Activated CD8-positive, alpha-beta memory T cell treated with anti-CD3 and anti-CD28 coated beads, Interleukin-2, amount 50 U/mL, for 24 hours (primary cell): ENCODE data around the gene GTF2A1L.
"Not testable (repeated sequence)": the region's sequence is repeated elsewhere in the genome, so short reads cannot be mapped to it uniquely, and the experiment has no call there.

Experiments
- DNase-seq: peaks from one replicate; pipeline ENCODE4 v3.0.0-alpha.2; 2020; ENCODE audit errors: extremely low read depth

The GTF2A1L gene

GRCh38 chr2:48699348-48699930, 81.8 kb downstream of the GTF2A1L start:
- DNase-seq = no peak

- DNase-seq = not testable (repeated sequence)
Observed at GRCh38 chr2:48703621-48704020, 86.0 kb downstream of the GTF2A1L start.

- no peak for DNase-seq
Observed at GRCh38 chr2:48707466-48707865, 89.8 kb downstream of the GTF2A1L start.

- no peak for DNase-seq
Observed at GRCh38 chr2:48709096-48710034, 91.7 kb downstream of the GTF2A1L start.

GRCh38 chr2:48711343-48711742, 93.7 kb downstream of the GTF2A1L start:
- no peak for DNase-seq

- DNase-seq = no peak
Observed at GRCh38 chr2:48712151-48712550, 94.5 kb downstream of the GTF2A1L start.

GRCh38 chr2:48713647-48714046, 96.0 kb downstream of the GTF2A1L start:
- no peak for DNase-seq

GRCh38 chr2:48714245-48714644, 96.6 kb downstream of the GTF2A1L start:
- no peak for DNase-seq

GRCh38 chr2:48715042-48715899, 97.6 kb downstream of the GTF2A1L start:
- no peak for DNase-seq

GRCh38 chr2:48715956-48716355, 98.3 kb downstream of the GTF2A1L start:
- no peak for DNase-seq

GRCh38 chr2:48717846-48718245, 100.2 kb downstream of the GTF2A1L start:
- DNase-seq = no peak

GRCh38 chr2:48719480-48720177, 102.0 kb downstream of the GTF2A1L start:
- no peak for DNase-seq

- no peak for DNase-seq
Observed at GRCh38 chr2:48721158-48721557, 103.5 kb downstream of the GTF2A1L start.

GRCh38 chr2:48722391-48722790, 104.7 kb downstream of the GTF2A1L start:
- DNase-seq = no peak

GRCh38 chr2:48723129-48723528, 105.5 kb downstream of the GTF2A1L start:
- no peak for DNase-seq

- no peak for DNase-seq
Observed at GRCh38 chr2:48724278-48724677, 106.6 kb downstream of the GTF2A1L start.

- DNase-seq = no peak
Observed at GRCh38 chr2:48725696-48726494, 108.2 kb downstream of the GTF2A1L start.

GRCh38 chr2:48727560-48727959, 109.9 kb downstream of the GTF2A1L start:
- no peak for DNase-seq

GRCh38 chr2:48728295-48728694, 110.6 kb downstream of the GTF2A1L start:
- no peak for DNase-seq

GRCh38 chr2:48728840-48729239, 111.2 kb downstream of the GTF2A1L start:
- no peak for DNase-seq
